Measurements from ENCODE around the gene DEDD2.

DEDD2 gene

DNA sequence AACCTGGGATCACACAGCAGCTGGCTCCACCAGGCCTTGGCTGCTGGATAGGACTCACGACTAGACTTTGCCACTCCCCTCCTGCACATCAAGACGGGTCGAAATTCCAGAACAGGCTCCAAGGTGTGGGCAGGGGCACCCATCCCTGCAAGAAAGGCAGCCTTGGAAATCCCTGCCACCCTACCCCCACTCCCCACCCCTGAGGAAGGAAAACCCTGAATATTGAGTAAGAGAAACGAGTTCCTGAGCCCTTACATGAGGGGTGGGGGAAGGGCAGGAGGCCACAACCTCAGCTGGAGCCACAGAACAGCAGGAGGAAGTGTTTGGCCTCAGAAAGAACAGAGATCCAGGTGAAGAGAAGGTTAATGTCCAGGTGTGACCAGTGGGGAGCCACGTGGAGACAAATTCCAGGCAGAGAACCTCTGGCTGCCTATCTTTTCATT is 20.1 kb downstream of the DEDD2 start:
- no peak for DNase-seq

DNA sequence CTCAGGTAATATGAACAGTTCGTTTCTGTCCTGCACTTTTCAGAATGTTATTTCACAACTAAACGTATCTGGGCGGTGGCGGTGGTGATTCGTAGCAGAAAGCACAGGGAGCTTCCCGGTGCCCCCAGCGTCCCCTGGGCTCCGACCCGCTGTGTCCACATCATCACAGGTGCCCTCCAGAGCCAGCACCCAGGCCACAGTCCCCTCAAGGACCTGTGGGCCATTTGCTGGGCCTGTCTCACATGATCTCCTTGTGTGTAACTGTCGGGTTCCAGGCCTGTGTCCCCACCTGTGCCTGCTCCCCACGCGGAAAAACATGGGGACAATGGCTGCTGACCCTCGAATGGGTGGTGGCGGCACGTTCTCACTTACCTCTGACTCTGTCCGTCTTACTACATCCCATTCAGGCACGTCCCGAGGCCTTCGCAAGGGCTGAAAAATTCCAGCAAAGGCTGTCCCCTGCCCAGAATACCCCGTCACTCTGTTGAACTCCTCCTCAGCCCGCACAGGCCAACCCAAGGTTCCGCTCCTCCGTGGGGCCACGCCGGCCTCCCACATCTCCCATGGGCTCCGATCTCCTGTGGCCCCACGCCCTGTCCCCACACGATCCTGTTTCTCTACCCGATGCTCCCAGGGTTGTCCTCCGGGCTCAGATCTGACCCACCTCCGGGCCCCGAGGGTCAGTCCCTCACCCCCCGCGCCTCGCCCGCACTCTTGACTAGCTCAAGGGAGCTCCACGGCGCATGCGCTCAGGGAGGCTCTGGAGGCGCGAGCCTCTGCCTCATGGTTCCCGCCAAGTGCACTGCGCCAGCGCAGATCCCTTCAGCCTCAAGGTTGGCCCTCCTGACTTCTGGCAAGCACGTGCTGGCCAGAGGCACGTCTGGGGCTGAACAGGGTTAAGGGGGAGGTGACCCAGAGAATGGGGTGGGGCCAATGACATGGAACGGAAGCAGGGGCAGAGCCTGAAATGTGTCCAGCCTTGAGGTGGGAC is 21.2 kb downstream of the DEDD2 start:
- no peak for DNase-seq

DNA sequence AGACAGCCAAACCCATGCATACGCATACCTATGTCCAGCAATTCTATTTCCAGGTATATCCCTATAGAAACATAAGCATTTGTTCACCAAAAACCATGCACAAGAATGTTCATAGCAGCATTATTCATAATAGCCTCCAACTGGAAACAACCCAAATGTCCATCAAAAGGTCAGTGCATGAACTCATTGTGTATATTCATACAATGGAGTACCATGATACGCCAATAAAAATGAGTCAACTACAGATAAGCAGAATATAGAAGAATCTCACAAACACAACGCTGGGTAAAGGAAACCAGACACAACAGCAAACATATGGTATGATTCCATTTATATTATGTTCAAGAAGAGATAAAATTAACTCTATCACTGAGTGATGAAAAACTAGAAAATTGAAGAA is 23.8 kb downstream of the DEDD2 start:
- DNase-seq, result no peak

DNA sequence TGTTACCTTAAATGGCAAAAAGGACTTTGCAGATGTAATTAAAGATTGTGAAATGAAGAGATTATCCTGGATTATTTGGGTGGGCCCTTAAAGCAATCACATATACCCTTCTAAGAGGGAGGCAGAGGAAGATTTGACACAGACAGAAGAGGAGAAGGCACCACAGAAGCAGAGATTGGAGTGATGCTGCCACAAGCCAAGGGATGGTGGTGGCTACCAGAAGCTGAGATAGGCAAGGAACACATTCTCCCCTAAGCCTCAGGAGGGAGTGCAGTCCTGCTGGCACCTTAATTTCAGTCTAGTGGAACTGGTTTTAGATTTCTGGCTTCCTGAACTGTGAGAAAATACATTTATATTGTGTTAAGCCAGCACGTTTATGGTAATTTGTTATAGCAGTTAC is 24.2 kb downstream of the DEDD2 start:
- DNase-seq, result no peak

DNA sequence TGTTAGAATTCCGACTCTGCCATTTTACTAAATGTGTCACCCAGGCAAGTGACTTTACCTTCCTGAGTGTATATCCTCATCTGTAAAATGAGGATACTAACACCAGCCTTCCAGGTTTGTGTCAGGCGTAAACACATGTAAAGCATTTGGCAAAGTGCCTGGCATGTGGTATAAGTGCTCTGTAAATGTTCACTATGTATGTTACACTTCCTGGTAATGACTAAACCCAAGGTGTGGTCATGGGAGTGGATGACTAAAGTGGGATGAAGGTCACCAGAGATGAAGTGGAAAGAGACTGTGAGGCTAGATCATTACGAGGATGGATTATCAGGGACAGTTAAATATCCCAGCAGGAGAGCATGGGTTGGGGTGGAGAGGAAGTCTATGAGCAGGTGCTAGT is 25.6 kb downstream of the DEDD2 start:
- no peak for DNase-seq

DNA sequence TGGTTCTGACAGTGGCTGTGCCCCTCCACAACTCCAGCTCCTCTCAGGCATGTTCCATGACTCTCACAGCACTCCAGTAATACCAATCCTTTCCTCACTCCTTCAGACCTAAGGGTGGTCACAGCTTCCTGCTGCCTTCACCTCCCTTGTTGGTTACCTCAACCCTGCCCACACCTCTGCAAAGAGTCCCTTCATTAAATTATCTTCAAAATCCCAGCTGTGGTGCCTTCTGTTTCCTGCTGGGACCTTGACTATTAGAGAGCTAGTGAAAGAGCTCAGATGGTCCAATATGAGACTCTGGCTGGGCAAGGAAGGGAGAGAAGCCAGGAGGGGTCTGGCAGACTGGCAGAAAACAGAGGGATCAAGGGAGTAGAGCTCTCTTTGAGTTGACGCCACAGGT is 26.1 kb downstream of the DEDD2 start:
- peak; percentile 24 for DNase-seq

DNA sequence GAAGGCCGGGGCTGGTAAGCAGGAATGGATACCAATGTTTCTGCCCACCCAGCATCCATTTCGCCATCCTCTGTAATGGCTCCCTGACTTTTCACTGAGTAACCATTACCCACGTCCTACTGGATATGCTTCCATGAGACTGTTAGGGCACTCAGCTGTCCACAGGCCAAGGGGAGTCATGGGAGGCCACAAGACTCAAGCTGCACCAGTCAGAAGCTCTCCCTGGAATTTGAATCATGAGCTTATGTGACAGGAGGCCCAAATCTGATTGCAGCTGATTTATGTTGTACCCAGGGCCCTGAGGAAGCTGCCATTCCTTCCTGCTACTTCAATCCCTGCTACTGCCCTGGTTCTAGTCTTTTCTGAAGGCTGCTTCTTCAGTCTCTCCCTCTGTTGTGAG is 28.3 kb downstream of the DEDD2 start:
- no peak for DNase-seq

DNA sequence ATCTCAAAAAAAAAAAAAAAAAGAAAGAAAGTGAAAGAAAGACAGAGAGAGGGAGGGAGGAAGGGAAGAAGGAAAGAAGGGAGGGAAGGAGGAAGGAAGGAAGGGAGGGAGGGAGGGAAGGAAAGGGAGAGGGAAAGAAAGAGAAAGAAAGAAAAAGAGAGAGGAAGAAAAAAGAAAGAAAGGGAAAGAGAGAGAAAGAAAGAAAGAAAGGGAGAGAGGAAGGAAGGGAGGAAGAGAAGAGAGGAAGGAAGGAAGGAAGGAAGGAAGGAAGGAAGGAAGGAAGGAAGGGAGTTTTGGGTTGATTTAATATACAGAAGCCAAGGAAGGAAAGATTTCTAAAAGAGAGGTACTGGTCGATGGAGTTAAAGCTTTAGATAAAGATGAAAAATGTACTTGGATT is 28.8 kb downstream of the DEDD2 start:
- no peak for DNase-seq

DNA sequence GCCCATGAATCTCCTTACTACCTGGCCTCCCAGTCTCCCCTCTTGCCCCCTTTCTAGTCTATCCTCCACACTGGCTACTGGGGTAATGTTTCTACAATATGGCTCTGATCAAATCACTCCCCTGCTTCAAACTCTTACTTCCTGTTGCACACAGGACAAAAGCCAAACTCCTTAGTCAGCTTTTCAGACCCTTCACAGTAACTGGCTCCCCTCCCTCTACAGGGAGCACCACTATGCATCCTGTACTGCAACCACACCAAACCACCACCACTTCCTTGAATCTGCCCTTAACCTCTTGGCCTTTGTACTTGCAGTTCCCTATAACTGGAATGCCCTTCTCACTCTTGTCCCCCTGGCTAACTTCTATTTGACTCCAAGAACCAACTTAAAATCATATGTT is 32.2 kb downstream of the DEDD2 start:
- no peak for DNase-seq

GRCh38 chr19:42184401-42184861 is 33.0 kb downstream of the DEDD2 start:
- peak; percentile 33 for DNase-seq

- DNase-seq, result no peak
Observed at GRCh38 chr19:42178791-42179674, 38.4 kb downstream of the DEDD2 start.

DNA sequence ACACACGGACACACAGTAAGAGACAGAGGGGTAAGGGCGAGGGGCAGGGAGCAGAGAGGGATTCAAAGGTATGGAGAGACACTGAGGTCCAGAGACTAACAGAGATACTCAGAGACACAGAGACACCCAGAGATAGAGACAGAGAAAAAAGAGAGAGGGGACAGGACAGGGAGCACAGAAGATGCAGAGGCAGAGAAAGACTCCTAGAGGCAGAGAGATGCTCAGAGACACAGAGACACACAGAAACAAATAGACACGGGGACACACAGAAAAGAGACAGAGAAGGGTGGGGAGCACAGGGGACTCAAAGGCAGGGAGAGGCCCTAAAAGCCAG is 39.8 kb downstream of the DEDD2 start:
- DNase-seq, result no peak

- peak; percentile 91 for DNase-seq
Observed at GRCh38 chr19:42176990-42177685, 40.3 kb downstream of the DEDD2 start.

DNA sequence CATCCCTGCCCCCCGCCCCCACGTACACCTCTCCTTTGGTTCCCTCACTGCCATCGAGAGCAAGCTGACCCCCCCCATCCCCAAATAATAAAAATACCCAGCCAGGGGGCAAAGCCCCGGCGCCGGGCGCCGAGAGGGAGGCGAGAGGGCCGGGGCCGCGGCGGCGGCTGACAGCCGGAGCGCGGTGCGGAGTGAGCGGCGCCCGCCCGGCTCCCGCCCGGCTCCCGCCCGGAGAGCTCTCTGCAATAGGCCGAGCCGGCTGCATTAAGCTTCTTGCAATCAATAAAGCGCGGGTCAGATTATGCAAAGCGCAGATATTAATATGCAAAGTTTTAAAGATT is 40.9 kb downstream of the DEDD2 start:
- DNase-seq, result no peak

DNA sequence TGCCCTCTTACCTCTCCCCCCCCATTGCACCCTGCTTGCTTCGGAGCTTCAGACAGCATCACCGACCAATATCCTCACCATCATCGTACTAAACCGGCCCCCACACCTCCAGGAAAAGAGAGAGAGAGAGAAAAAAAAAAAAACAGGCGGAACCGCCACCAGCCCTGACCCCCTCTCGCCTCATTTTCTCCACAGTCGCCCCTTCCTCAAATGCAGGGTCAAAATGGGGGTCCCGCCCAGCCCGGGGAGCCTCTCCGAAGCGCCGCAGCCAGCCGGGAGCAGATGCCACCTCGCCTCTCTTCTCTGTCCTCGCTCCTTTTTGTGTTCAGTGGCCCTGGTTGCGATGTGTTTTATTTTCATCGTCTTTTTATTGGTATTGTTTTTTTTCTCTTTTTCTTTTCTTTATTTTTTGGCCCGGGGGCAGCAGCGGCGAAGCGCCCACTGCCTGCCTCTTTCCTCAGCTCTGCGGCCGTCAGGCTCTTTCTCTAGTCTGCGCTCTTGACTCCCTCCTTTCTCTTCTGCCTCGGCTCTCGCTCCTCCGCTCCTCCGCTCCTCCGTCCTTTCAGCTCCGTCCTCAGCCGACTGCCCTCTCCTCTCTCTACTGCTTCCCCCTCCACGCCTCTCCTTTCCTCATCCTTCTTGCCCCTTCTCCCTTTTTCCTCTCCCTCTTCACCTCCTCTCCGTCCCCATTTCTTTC is 41.4 kb downstream of the DEDD2 start:
- DNase-seq, result peak; percentile 57

- no peak for DNase-seq
Observed at GRCh38 chr19:42174958-42175734, 42.3 kb downstream of the DEDD2 start.

DNA sequence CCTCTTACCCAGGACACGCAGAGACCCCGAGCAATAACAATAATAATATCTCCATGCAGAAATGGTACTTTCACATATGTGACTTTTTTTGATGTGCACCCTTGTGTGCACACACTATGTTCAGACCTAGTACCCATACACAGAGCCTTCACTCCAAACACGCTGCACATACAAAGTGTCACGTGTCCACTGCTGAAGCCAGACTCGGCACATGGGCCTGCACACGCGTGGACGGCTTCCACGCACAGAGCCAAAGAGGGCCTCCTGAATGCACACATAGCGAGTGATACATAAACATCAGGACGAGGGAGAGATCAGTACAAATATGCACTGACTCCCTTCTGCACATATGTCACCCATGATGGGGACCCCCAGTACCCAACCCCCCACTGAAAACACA is 43.3 kb downstream of the DEDD2 start:
- DNase-seq, result no peak

DNA sequence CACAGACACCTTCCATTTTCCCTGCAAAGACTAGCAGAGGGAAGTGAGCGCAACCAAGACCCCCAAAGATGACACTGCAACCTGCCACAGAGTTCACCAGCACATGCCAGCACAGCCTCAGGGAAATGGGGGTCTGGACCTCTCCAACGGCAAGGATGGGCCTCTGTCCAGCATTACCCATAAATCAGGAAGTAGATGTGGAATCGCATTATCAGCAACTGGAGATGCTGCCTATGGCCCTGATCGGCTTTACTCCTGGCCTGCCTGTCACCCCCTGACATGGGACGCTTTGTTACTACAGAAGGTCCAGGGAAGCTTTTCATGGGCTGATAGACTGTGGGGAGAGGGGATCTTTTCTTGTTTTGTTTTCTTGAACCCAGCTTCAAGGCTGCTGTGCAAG is 43.8 kb downstream of the DEDD2 start:
- no peak for DNase-seq

DNA sequence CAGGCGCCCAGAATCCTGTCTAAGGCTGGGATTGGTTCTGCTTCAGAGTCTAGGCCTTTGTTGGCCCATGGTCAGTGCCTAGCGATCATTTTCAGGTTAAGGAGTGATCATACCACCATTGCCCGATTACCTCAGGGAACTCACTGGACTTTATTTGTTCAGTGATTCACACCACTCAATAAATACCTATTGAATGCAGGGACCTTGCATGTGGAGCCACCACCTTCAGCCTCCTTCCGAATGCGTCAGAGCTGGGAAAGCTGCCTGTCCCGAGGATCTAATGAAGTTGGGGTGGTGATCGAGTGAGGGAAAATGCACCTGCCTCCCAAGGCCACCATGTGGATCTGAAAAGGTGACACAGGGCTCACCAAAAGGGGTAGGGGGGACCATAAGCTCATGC is 45.2 kb downstream of the DEDD2 start:
- DNase-seq, result no peak

DNA sequence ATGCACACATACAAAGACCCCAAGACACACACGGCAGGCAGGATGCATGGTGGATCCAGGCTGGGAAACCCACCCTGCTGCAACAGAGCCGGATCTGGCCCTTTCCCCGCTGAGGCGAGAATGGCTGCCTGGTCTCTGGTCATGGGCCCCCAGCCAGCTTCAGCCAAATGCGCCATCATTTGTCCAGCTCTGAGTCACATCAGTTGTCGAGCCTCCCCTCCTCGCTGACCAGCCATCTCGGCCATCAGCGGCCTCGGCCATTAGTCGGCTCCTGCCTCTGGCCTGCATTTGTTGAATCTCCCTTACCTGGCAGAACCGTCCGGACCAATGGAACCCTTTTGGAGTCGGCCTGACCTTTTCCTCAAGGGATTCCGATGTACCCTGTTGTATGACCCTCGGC is 46.8 kb downstream of the DEDD2 start:
- no peak for DNase-seq

DNA sequence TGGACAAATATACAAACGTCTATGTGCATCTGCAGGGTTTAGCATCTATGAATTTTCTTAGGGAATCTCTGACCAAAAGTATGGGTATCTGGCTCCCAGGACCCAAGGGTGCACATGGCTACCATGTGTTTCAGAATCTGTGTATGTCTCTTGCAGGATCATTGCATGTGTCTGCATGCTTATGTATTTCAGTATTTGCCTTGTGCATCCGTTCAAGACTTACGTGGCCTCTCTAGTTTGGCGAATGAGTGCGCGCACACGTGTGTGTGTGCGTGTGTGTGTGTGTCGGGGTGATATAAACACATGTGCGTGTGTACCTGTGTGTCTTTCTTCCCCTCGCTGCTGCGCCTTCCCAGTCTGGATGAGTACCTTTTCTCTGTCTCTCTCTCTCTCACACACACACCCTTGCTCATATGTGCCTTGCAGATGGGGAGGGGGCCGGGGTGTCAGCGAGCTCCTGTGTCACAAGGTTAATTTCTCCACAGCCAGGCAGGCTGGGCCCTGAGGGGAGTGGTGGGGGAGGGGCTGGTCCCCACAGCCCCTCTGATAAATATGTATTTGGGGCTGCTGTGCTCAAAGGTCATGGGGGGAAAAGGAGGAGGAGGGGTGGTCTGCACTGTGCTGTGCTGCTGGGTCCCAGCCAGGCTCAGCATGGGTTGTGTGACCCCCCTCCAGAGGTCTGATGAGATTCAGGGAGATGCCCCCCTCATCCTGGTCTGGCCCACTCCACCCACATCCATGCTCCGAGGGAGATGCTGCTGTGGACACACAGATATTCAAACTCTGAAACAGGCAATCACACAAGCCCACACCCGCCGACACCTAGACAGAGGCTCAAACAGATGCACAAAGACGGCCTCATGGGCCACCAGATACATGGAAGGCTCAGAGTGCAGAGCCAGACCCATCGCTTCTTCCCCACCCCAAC is 47.7 kb downstream of the DEDD2 start:
- no peak for DNase-seq

Data from NCI-H2171 treated with DMSO at 0.1 percent for 48 hours (cell line).